ENCODE results near the gene LDLRAD4.

LDLRAD4 gene

DNA sequence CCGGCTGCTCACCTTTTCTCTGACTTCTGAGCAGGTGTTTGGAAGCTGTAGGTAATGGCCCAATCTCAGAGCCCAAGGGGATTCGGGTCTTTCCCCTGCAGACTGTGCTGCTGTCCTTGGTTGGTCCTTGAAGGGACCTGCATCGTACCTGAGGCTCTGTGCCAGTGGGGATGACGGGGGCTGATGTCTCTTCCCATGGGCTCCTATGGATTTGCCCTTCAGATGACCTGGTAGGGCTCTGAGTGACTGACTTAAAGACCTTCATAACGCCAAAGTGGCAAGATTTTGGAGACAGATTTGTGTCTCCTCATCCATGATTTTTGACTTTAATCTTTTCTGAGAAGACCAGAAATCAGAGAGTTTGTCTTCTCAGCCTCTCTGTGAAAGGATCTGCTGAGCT lies 341.7 kb downstream of the LDLRAD4 start:
- no peak for DNase-seq (ENCODE audit: low read depth in 1 of 2, low spot score in 1 of 2)

GRCh38 chr18:13562494-13563029 lies 344.0 kb downstream of the LDLRAD4 start:
- DNase-seq (ENCODE audit: low read depth in 1 of 2, low spot score in 1 of 2): peak in 1 of 2 donors; percentile 68

DNA sequence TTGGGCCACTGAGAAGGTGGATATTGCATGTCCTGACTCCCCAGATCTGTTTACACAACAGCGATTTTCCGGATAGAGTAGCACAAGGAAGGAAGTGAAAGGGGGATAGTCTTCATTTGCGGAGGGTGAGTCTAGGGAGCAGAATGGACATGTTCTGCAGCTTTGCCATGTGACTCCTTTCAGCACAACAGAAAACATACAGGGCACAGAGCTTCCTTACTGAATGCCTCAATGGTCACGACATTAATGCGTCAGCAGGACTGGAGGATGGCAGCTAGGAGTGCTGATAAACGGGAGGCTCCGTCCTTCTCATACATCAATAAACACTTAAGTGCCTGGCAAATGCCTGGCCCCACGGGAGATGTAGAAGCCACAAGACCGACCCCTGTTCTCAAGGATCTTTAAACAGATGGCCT lies 344.8 kb downstream of the LDLRAD4 start:
- DNase-seq (ENCODE audit: low read depth in 1 of 2, low spot score in 1 of 2): no peak

GRCh38 chr18:13564579-13564978 lies 346.0 kb downstream of the LDLRAD4 start:
- DNase-seq (ENCODE audit: low read depth in 1 of 2, low spot score in 1 of 2): no peak

DNA sequence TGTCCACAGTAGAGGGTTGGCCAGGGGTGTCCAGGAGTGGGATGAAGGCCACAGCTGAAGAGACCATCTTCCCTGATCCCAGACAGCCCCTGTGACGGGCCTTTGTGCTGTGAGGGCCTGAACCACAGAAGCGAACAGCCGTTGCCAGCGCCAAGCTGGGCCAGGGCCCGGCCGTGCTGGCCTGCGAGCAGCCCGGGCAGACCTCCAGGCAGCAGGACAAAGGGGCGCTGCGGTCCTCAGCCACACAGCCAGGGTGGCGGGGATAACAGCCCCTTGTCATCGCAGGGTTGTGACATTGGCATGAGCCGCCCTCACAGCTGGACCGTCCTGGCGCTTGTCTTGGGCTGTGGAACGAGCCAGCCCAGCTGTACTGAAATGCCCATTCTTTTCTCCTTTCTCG lies 346.7 kb downstream of the LDLRAD4 start:
- no peak for DNase-seq (ENCODE audit: low read depth in 1 of 2, low spot score in 1 of 2)

- no peak for DNase-seq (ENCODE audit: low read depth in 1 of 2, low spot score in 1 of 2)
These were observed 348.6 kb downstream of the LDLRAD4 start for GRCh38 chr18:13566941-13567746.

GRCh38 chr18:13568443-13569392 lies 350.2 kb downstream of the LDLRAD4 start:
- peak in 1 of 2 donors; percentile 26 for DNase-seq (ENCODE audit: low read depth in 1 of 2, low spot score in 1 of 2)

DNA sequence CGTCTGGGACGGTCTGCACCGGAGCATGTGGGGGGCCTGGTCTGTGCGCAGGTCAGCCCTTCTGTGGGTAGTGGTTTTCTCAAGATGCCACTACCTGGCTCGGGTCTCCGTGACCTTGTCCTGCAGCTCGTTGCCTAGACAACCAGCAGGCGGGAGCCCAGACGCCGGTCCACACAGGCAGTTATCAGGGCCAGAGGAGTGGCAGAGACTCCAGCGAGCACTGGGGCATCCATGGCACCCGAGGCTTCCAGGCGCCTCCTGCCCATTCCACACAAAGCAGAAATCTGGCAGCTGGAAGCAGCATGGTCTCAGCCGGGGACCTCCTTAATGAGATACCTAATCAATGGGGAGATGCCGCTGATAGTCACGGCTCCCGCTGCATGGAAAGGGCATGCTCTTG lies 351.7 kb downstream of the LDLRAD4 start:
- DNase-seq (ENCODE audit: low read depth in 1 of 2, low spot score in 1 of 2): no peak

DNA sequence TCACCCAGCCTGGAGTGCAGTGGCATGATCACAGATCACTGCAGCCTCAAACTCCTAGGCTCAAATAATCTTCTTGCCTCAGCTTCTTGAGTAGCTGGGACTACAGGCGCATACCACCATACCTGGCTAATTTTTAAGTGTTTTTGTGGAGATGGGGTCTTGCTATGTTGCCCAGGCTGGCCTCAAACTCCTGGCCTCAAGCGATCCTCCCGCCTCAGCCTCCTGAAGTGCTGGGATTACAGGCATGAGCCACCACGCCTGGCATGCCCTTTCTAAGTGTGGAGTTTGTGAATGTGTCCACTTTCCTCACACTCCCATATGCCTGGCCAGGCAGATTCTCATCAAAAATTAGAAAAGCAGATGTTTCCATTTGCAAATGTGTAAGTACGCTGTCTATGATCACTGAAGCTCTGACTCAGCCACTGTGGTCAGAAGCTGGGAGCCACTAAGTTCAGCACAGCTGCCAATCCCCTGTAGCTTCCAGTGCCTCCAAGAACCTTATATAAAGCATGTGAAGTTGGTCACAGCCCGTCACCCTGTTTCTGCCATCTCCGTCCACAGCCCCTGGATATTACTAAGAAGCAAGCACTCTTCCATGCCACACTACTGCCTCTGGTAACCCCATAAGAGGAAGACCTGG lies 352.4 kb downstream of the LDLRAD4 start:
- DNase-seq (ENCODE audit: low read depth in 1 of 2, low spot score in 1 of 2): no peak

DNA sequence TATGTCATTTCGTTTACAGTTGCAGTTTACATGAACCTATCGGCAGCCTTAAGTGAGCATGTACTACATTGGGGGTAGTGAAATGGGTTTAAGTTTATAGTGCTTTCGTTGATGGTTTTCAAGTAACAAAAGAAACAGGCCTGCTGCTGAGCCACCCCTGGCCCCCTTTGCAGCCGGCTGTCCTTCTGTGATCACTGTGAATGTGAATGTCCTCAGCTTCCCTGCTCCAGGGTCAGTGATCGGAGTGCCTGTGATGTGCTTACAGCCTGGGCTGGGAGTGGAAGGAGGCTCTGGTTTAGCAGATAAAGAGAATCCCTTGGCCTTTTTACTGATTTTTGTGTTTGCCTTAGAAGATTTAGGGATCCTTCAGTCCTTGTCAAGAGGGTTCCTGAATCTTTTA lies 353.6 kb downstream of the LDLRAD4 start:
- DNase-seq (ENCODE audit: low read depth in 1 of 2, low spot score in 1 of 2): no peak

DNA sequence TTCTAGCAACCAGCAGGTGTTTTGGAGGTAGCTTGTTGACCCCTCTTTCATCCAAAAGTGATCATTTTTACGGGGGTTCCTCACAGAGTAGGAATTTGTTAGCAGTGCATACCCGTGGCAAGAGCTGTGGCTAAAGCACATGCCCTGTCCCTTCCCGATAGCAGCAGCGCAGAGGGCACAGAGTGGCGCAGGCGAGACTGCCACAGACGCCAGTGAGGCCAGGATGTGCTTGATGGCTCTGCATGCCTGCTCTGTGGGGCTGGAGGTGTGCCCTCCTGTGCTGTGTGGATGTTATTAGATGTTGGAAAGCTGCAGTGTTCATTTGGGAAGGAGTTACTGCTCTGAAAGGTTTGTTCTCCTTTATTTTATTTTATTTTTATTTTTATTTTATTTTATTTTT lies 354.2 kb downstream of the LDLRAD4 start:
- no peak for DNase-seq (ENCODE audit: low read depth in 1 of 2, low spot score in 1 of 2)

GRCh38 chr18:13573750-13574149 lies 355.2 kb downstream of the LDLRAD4 start:
- no peak for DNase-seq (ENCODE audit: low read depth in 1 of 2, low spot score in 1 of 2)

- no peak for DNase-seq (ENCODE audit: low read depth in 1 of 2, low spot score in 1 of 2)
These were observed 355.8 kb downstream of the LDLRAD4 start for GRCh38 chr18:13574355-13574754.

GRCh38 chr18:13574761-13575160 lies 356.2 kb downstream of the LDLRAD4 start:
- DNase-seq (ENCODE audit: low read depth in 1 of 2, low spot score in 1 of 2): no peak

- no peak for DNase-seq (ENCODE audit: low read depth in 1 of 2, low spot score in 1 of 2)
These were observed 358.0 kb downstream of the LDLRAD4 start for GRCh38 chr18:13576598-13576997.

- peak in 1 of 2 donors; percentile 21 for DNase-seq (ENCODE audit: low read depth in 1 of 2, low spot score in 1 of 2)
These were observed 358.6 kb downstream of the LDLRAD4 start for GRCh38 chr18:13577091-13577697.

- no peak for DNase-seq (ENCODE audit: low read depth in 1 of 2, low spot score in 1 of 2)
These were observed 359.2 kb downstream of the LDLRAD4 start for GRCh38 chr18:13577781-13578180.

DNA sequence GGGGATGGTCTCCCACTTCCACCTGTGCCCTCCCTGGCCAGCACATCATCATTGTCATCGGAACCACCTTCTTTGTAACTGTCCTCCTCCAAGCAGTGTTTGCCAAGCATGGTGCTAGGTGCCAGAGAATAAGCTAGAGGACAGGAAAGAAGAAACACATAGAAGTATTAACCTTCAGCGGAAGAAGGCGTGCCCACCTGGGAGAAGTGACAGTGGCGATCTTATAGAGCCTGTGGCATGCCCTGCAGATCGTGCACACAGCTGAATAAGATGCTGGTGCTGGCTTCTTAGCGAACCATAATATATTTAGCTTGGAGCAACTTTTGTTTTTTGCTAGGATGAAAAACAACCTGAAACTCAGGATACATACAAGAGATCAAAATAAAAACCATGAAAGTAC lies 359.8 kb downstream of the LDLRAD4 start:
- DNase-seq (ENCODE audit: low read depth in 1 of 2, low spot score in 1 of 2): no peak

DNA sequence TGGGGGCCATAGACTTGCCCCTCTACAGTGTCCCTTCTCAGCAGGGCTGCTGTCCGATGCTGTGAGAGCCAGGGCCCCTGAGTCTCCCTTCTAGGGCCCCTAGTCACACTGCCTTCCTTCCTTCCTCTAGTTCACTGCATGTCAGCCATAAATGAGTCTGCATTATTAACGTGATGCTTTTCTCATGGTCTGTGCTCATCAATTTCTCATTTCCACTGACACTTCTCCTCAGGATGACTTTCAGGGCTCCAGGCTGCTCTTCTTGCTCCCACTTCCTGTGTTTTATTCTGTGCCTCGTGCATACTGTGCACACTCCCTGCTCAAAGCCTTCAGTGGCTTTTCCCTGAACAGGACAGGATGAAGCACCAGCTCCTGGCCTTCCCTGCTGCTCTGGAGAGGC lies 361.3 kb downstream of the LDLRAD4 start:
- no peak for DNase-seq (ENCODE audit: low read depth in 1 of 2, low spot score in 1 of 2)

GRCh38 chr18:13580351-13580750 lies 361.8 kb downstream of the LDLRAD4 start:
- no peak for DNase-seq (ENCODE audit: low read depth in 1 of 2, low spot score in 1 of 2)

DNA sequence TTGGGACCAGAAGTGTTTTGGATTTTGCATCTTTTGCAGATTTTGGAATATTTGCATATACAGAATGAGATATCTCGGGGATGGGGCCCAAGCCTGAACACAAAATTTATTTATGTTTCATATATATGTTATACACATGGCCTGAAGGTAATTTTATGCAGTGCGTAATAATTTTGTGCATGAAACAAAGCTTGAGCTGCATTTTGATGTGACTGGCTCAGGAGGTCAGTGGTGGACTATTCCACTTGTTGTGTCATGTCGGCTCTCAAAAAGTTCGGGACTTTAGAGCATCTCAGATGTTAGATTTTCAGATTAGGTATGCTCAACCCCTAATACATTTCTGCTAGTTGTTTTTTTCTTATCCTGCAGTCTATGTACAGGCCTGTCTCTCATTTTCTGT lies 362.4 kb downstream of the LDLRAD4 start:
- no peak for DNase-seq (ENCODE audit: low read depth in 1 of 2, low spot score in 1 of 2)
